HG03439 (cell line): ENCODE results near the gene HOXC5.

ENCODE experiments used
- ATAC-seq: cut with Tn5 transposase; IDR thresholded peaks from one replicate; pipeline ENCODE4 v1.9.1; 2021; ENCODE audit warnings: mild to moderate bottlenecking, moderate library complexity; ENCODE audit not compliant: unreplicated experiment

The HOXC5 gene

DNA sequence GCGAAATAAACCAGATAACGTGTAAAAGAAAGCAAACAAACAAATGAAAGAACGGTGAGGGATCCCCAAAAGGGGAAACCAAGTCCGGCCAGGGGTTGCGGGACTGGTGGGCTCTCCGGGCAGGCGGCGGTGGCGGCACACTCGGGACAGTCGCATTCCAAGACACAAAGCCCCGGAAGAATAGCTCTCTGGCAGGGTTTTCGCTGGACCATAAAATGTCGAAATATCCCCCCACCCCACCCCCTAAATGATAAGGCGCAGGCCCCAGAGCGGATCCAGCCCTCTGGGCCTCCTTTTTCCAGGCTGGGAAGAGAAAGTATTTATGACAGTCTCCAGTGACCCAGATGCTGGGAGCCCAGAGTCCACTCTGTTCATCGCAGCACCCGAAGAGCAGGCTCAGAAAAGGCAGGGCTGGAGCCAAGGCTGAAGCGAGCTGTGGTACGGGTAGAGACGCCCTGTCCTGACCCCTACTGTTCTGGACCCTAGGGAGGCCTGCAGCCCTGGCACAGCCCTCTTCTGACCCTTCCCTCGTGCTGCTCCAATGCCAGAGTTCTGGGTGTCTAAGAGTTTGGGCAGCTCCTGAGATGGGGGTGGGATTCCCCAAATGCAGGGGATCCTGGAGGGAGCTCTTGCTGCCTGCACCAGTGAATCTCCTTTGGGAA, 26.2 kb upstream of the HOXC5 start:
- no peak for ATAC-seq

DNA sequence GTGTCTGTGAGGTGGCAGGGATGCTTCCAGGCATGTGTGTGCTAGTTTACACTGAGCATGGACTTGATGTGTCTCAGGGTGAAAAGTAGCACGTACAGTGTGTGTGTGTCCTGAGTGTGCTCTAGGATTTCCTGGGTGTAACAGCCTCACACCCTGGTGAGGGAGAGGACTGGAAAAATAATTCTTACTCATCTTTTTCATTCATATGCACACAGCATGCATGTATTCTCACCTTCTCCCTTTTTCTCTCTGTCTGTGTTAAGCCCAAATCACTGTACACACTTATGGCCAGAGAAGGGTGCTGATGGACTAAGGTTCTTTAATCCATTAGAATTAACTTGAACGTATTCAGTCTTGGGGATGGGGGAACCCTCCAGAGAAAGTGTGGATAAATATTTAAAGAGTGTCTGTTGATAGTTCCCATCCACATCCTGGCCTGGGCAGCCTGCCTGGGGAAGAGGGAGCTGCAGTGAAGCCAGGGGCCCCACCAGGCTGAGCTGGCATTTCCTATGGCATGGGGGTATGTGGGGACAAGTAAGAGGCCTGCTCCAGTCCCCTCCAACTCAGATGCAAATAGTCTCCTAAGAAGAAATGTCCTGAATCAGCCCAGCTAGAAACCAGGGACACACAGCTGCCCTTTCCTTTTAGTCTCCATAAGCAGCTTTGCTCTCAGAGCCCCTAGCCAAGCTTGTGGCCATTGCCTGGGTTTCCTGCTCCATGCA, 25.2 kb upstream of the HOXC5 start:
- no peak for ATAC-seq

- ATAC-seq = no peak
These were observed 24.6 kb upstream of the HOXC5 start for GRCh38 chr12:54008260-54008552.

GRCh38 chr12:54009171-54010052, 23.4 kb upstream of the HOXC5 start:
- no peak for ATAC-seq

DNA sequence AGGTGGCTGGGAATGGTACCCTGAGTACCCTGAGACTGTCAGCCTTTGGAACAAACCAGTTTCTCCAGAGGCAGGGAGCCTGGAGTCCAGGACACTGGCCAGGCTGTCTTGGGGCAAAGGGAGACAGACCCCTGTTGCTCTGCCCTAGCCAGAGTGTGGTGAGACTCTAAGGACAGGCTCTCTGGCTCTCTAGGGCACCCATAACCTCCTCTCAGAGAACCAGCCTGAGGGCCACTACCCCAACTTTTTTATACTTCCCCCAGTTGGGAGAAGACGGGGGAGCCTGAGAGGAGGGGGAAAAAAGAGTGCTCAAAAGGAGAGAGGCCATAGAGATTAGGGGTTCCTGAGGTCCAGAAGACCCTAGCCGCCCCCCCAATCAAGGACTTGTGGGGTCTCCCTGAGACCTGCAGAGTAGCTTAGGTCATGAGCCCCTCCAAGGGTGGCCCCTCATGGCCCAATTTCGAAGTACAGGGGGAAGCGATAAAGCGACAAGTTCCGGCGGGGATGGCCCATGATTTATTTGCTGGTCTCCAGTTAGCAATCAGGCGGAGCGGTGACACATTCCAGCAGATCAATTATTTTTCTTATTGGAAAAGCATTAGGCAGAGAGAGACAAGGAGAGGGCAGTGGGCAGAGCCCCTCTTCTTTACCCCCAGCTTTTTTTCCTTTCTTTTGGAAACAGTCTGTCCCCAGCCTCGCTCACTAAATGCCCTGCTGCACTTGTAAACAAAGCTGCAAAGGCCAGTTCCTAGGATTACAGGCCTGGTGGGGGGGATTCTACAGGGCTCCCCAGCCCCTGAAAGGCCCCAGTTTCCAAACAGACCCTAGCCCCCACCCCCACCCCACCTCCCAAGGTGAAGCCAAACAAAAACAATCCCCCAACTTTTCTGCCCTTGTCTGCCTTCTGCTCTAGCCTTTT, 22.5 kb upstream of the HOXC5 start:
- ATAC-seq = no peak

DNA sequence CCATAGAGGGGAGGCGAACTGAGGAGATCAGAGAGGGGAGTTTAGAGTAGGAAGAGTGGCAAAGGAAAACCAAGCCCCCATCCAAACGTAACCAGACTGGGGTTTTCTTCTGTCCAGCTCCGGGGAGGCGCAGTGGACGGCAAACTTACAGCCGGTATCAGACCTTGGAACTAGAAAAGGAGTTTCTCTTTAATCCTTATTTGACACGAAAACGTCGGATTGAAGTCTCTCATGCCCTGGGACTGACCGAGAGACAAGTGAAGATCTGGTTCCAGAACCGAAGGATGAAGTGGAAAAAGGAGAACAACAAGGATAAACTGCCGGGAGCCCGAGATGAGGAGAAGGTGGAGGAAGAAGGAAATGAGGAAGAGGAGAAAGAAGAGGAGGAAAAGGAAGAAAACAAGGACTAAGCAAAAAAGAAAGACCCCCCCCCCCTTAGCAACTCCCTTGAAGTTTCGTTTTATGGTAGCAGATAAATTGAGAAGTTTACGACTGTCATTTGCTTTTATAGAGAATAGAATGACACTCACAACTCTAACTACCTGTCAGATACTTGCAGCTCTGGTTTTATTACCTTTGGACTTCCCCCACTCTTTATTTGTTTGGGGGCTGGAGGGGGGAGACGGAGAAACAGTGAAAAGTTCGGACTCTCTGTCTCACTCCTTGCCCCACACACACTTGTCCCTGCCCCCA, 21.7 kb upstream of the HOXC5 start:
- no peak for ATAC-seq

GRCh38 chr12:54011665-54012532, 21.0 kb upstream of the HOXC5 start:
- no peak for ATAC-seq

- ATAC-seq = no peak
These were observed 20.0 kb upstream of the HOXC5 start for GRCh38 chr12:54012631-54013409.

DNA sequence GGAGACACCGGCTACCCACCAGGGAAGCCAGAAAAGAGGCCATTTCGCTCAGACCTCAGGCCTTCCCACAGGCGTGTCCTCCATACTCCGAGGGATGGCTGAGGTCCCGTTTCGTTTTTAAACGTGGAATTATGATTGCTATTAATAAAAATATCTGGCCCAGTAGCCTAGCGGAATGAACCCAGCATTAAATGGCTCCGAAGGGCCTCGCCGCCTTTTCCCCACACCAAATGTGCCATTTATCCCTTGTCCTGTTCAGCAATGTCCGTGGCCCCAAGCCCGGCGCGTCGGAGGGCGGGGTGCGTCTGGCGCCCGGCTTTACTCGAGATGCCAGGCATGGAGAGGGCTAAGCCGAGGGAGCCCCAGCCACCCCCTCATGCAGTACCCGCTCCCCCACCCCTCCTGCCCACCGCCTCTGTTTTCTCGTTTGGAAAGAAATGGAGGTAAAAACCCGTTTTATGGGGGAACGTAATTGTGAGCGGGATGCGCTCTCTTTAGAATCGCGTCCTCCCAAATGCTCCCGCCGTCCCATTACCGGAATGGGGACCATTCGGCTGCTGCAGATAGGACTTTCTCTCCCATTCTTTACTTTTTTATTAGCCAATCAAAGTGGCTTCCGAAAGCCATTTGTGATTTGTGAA, 18.4 kb upstream of the HOXC5 start:
- no peak for ATAC-seq

- ATAC-seq = no peak
These were observed 17.6 kb upstream of the HOXC5 start for GRCh38 chr12:54015018-54015931.

DNA sequence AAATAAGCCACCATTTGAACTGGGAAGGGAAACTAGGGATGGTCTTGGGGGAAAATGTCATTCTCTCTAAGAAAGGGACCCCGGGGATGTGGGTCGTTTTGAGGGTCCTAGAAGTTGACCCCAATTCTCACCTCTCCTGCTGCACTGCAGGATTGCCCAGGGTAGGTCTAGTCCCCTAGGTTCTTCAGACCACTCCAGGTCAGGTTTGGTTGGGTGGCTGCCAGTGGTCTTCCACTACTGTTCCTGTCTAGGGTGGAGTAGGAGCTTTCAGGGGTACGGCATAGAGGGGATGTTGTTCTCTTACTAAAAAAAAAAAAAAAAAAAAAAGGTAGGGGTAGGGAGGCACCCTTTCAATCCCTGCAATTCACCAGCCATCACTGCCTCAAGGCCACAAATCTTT, 16.8 kb upstream of the HOXC5 start:
- ATAC-seq = no peak

DNA sequence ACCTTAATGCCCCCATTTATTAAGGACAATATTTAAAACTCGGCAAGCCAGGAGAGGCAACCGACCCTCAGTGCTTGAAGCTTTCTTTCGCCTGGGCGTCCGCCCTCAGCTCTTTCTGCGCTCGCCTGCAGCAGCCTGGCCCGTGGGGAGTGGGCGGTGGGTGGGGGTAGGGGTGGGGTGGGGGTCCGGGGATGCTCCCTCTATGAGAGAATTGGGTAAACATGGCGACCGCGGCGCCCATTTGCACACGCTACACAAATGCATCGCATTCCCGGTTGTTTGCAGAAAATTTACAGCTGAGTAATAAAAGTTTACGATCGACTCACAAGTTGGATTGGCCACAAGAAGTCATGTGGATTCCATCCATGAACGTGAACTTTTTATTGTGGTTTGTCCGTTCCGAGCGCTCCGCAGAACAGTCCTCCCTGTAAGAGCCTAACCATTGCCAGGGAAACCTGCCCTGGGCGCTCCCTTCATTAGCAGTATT, 16.3 kb upstream of the HOXC5 start:
- ATAC-seq = no peak

DNA sequence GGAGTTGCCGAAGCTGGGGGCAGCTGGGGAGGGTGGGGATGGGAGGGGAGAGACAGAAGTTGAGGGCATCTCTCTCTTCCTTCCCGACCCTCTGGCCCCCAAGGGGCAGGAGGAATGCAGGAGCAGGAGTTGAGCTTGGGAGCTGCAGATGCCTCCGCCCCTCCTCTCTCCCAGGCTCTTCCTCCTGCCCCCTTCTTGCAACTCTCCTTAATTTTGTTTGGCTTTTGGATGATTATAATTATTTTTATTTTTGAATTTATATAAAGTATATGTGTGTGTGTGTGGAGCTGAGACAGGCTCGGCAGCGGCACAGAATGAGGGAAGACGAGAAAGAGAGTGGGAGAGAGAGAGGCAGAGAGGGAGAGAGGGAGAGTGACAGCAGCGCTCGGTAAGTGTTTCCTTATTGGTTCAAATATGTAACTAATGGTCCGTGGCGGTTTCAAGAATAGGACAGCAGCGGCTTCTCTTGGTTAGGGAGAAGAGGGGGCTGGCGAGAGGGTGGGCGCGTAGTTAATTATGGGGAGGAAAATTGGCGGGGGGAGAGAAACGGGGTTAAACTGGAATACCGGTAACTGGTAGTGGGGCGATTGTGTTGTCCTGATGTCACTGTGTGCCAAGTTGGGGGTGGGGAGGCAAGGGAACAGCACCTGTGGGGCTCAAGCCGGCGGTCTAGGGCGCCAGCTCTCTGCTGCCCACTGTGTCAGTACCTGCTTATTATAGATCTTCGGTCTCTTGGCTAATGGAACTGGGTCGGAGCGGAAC, 15.6 kb upstream of the HOXC5 start:
- peak; percentile 30 for ATAC-seq

DNA sequence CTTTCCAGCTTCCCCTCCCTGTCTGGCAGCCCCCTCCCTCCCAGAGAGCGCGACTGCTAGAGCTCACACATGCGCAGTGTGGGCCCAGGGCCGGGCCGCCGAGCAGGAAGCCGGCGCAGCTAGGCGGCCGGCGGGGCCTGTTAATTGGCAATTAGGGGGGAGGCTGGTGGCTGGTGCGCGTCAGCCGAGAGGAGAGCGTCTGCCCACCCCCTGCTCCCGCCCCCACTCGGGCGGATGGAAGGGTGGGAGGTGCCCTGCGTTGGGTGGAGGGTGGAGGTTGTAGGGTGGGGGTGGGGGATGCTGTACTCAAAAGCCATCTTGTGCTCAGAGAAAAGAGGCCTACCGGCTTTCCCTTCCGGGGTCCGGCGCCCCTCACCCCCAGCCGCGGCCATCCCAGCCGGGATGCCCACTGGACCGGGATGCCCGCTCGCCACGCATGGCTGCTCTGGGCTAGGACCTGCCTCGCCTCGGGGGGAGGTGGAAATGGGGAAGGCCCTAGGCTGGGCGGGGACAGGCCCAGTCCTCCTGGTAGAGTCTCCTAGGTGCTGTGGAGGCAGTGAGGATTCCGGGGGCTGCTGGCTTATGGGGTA, 14.9 kb upstream of the HOXC5 start:
- peak; percentile 73 for ATAC-seq

DNA sequence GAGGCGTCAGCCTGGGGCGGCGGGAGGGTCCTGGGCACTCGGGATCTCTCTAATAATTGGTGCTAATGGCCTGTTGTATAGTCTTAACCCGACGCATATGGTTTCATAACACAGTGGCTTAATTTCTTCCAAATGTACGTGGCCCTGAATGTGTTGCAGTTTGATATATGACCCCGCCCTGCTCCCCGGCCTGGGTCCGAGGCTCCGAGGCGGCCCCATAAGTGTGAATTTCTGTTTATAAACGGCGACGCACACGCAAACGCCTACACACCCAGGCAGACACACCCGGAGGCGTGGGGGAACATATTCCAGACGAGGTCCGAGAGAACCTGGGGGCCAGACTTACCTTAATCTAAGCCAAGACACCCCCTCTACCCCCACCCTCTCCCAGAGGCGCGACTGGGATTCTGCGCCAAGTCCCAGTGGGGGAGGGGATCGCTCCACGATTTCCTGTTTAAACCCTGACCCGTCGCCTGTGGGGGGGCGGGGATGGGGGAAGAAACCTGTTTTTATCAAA, 14.3 kb upstream of the HOXC5 start:
- ATAC-seq = no peak
